Left forelimb (tissue), 1 donor: Measurements from ENCODE around the gene MAP4K4.
"Not testable (repeated sequence)": the region's sequence is repeated elsewhere in the genome, so short reads cannot be mapped to it uniquely, and the experiment has no call there.

Source experiments
- DNase-seq: peaks from one replicate; pipeline ENCODE4 v3.0.0-alpha.2; 2018; ENCODE audit warnings: low spot score

Gene MAP4K4

DNA sequence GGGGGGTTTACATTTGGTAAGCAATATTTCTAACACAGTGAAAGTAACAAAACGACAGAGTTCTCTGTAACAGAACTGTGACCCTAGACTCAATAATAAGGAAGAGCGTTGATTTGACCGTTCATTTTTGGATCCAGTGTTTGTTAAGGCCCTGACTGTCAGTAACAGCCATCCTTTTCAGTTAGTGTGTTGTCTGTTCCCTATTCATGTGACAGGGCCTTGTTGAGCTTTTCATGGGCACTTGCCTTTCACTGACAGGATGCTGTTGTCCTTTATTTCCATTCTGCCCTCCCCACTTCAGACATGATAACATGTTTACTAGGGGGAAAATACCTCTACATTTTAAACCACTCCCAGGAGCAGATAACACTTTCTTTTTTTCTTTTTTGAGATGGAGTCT, 45.8 kb downstream of the MAP4K4 start:
- DNase-seq = no peak

DNA sequence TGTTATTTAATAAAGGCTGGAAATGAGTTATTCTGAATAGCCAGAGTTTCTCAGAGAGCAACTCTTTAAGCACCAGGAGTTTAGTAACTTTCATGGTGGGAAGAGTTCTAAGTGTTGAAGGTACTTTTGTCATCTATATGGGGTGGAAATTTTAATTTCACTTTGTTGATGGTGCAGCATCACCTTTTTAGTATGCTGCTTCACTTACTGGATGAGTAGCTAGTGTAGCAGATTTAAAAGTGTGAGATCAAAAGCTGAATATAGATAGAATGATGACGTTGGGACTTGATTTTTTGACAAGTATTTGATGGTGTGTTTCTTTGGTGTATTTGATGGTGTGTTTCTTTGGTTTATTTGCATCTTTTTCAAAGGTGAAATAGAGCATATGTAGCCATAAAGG, 47.3 kb downstream of the MAP4K4 start:
- no peak for DNase-seq

GRCh38 chr2:101745711-101746694, 48.5 kb downstream of the MAP4K4 start:
- no peak for DNase-seq

DNA sequence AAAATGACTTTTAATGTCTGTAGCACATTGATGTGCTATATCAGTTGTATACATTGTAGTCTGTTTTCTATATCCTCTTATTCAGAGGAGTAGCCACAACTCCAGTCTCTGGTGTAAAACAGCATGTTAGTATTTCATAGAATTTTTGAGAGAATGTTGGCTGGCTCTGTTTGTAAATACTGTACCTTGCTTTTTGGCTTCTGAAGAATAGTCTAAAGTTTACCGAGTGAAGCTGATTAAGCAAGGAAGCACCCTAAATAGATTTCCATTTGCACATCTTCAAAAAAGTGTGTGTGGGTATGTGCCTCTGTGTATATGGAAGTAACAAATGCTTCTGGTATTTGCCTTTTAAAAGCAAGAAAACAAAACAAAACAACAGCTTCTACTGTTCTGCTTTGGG, 50.5 kb downstream of the MAP4K4 start:
- DNase-seq = no peak

- not testable (repeated sequence) for DNase-seq
These were observed 51.0 kb downstream of the MAP4K4 start for GRCh38 chr2:101748462-101748861.

GRCh38 chr2:101750688-101751087, 53.2 kb downstream of the MAP4K4 start:
- no peak for DNase-seq

DNA sequence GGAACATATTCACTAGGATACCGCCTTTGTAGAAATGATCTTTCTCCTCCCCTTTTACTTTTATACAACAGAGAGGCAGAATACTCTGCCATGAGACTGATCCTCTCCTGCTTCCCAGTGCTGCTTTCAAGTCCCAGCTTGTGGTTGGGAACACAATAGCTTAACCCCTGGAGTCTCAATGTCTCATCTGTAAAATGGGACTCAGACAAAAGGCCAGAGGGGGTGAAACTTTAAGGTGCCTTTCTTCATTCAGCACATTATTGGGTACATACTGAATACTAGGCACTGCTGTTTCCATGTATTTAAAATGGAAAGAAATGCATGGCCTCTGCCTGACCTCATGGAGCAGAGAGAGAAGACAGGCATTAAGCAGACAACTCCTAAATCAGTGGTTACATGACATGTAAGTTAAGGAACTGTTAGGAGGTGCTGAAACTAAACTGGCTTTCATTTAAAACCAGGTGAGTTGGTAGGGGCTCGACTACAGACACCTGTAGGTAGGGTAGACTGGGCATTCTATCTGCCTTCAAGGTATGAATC, 53.8 kb downstream of the MAP4K4 start:
- DNase-seq = no peak

DNA sequence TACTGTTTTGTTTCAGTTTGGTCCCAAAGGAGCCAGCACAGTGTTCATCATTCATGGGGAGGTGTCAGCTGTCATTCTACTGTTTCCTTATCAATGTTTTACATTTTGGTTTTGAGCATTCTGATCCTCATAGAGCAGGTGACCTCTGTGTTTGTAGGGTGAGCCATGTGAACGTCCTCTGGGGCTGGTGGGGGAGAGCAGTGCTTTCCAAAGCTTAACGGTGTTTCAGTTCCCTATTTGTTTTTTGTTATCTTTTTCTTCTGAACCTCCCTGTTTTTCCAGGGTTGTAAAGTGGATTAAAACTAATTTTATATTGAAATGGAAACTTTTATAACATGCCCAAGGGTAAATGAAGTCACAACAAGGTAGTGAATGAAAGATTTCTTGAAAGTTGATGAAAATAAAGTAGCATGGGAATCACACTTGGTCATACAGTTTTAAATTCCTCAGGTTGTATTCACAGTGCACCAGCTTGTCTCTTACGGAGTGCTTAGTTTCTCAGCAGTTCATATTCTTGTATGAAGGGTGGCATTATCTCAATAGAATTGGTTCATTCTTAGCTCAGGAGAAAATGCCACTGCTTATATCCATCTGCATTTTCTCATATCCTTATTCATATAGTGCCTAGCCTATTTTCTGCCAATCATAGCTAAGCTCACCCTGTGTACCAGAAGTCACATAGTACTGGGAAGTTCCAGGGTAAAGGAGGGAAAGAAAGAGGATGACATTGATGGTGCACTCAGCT, 54.5 kb downstream of the MAP4K4 start:
- no peak for DNase-seq

DNA sequence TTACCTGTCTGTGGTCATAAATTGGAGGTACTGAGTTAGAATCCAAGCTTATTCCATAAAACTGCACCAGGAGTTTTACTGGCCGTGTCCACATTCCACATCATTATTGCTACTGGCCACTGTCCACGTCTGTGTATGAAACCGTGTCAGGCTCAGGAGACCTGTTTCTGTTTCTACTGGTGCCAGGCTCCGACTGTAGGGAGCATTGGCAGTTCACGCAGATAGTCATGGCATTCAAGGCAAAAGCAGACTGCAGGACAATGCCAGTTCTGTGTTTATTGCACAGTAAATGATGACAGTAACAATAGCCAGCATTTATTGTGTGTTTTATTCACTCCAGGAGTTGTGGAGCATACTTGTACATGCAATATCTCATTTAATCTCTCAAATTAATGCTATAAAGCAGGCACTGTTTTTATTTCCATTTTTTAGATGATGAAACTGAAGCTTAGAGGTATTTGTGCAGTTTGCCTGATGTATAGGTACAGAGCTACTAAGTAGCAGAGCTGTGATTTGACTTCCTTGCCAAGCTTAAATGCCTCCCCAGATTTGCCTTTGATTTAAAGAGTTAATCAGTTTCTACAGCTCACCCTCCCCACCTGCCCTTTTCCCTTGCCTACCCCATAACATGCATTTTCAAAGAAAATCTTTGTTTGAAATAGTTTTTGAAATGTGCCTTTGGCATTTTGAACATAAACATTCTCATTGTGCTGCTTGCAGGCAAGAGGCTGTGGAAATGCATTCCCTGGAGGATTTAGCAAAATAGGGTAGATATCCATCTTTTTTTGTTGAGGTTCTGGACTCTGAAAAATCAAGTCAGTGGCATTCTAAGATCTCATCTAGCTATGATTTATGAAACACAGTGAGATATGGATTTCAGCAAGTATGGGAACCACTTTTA, 55.5 kb downstream of the MAP4K4 start:
- DNase-seq = no peak

DNA sequence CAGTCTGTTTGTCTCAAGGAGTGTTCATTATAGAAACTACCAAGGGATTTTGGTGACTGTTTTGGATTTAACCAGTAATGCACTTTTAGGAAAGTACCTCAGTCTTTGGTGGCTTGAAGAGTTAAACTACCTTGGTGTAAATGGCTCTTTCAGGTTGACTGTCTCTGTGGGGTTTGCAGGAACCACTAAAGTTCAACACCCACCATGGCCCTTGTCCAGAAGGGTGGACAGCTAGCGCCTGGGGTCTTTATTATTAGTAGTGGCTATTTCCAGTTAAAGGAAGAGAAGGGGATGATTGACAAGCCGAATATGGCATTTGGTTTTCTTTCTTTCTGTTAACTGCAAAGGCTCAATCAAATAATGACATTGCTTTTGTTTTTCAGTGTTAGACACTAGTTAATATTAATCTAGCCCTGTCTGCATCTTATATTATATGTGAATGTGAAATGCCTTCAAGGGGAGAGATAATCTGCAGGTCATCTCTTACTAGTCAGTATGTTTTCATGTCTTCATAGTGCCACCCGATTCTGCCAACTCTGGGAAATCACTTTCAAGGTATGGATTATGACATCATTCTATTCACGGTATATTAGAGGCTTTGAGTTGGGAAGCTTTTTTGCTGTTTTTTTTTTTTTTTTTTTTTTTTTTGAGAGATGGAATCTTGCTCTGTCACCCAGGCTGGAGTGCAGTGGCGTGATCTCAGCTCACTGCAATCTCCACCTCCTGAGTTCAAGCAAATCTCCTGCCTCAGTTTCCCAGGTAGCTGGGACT, 56.4 kb downstream of the MAP4K4 start:
- DNase-seq = no peak

GRCh38 chr2:101754618-101755017, 57.1 kb downstream of the MAP4K4 start:
- no peak for DNase-seq

- DNase-seq = no peak
These were observed 58.8 kb downstream of the MAP4K4 start for GRCh38 chr2:101756266-101756665.

DNA sequence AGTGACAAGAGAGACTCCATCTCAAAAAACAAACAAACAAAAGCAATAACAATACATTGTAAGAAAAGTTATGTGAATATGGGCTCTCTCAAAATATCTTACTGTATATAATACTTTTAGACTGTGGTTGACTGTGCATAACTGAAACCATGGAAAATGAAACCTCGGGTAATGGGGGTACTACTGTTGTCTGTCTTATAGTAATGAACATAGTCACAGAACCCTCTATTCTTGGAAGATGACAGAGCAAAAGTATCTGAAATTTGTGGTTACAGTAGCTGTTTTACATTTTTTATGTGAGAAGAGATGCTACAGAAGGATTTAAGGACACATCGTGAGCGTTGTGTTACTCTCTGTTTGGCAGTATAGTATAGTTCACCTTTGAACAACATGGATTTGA, 60.5 kb downstream of the MAP4K4 start:
- DNase-seq = no peak

- no peak for DNase-seq
These were observed 61.7 kb downstream of the MAP4K4 start for GRCh38 chr2:101759162-101759561.

- no peak for DNase-seq
These were observed 65.1 kb downstream of the MAP4K4 start for GRCh38 chr2:101762451-101763171.

- DNase-seq = no peak
These were observed 66.2 kb downstream of the MAP4K4 start for GRCh38 chr2:101763496-101764333.

- DNase-seq = no peak
These were observed 68.8 kb downstream of the MAP4K4 start for GRCh38 chr2:101766337-101766736.

GRCh38 chr2:101766871-101767739, 69.6 kb downstream of the MAP4K4 start:
- DNase-seq = no peak
